Measurements from ENCODE around the gene GSTP1. TPM values are rescaled to one million over a fixed set of nuclear protein-coding genes. Genes with fewer than 3 reads are reported as not detected.

The GSTP1 gene
- total and polyA plus RNA-seq, 8 donors, result 393 to 2,840 (median 647) TPM

Small RNA genes lying within 50 kb of the gene (small RNA-seq; reads per million reads assigned to genes)
- gene AP003385.3, result 0 reads per million in 4 donors

Other genes starting within 250 kb of the GSTP1 start
- 100 to 1,000 TPM in 1 of 5 donors, 10 to 100 TPM in 4; 13.8 to 117 (median 54.8) TPM for gene POLD4, start 230.3 kb upstream of the GSTP1 start, total RNA-seq
- gene POLD4, start 230.3 kb upstream of the GSTP1 start, polyA plus RNA-seq, result 100 to 1,000 TPM; 129 to 316 (median 153) TPM
- 10 to 100 TPM in 3 of 5 donors, 1 to 10 TPM in 1, not detected in 1; 2.6 to 69.2 (median 17.8) TPM for gene CLCF1, start 210.2 kb upstream of the GSTP1 start, total RNA-seq
- 1 to 10 TPM; 2.7 to 5.4 (median 3.2) TPM for gene CLCF1, start 210.2 kb upstream of the GSTP1 start, polyA plus RNA-seq
- gene RAD9A, start 191.8 kb upstream of the GSTP1 start, total RNA-seq, result 10 to 100 TPM in 4 of 5 donors, 1 to 10 TPM in 1; 7.0 to 88.9 (median 29.5) TPM
- gene RAD9A, start 191.8 kb upstream of the GSTP1 start, polyA plus RNA-seq, result 10 to 100 TPM; 11.8 to 30.3 (median 17.0) TPM
- gene PPP1CA, start 182.0 kb upstream of the GSTP1 start, total RNA-seq, result 100 to 1,000 TPM in 2 of 5 donors, 10 to 100 TPM in 3; 28.6 to 229 (median 97.9) TPM
- gene PPP1CA, start 182.0 kb upstream of the GSTP1 start, polyA plus RNA-seq, result 100 to 1,000 TPM; 109 to 203 (median 153) TPM
- gene TBC1D10C, start 179.7 kb upstream of the GSTP1 start, total RNA-seq, result 10 to 100 TPM in 1 of 5 donors, 1 to 10 TPM in 3, under 1 TPM in 1; 0.29 to 12.0 (median 3.5) TPM
- gene TBC1D10C, start 179.7 kb upstream of the GSTP1 start, polyA plus RNA-seq, result 1 to 10 TPM; 2.8 to 6.1 (median 5.5) TPM
- 10 to 100 TPM in 3 of 5 donors, 1 to 10 TPM in 1, under 1 TPM in 1; 0.29 to 33.3 (median 15.4) TPM for gene CARNS1, start 168.1 kb upstream of the GSTP1 start, total RNA-seq
- 1 to 10 TPM in 2 of 3 donors, under 1 TPM in 1; 0.88 to 3.4 (median 2.4) TPM for gene CARNS1, start 168.1 kb upstream of the GSTP1 start, polyA plus RNA-seq
- gene RPS6KB2, start 155.3 kb upstream of the GSTP1 start, total RNA-seq, result 100 to 1,000 TPM in 2 of 5 donors, 10 to 100 TPM in 3; 29.7 to 434 (median 82.3) TPM
- 10 to 100 TPM; 49.3 to 74.1 (median 68.9) TPM for gene RPS6KB2, start 155.3 kb upstream of the GSTP1 start, polyA plus RNA-seq
- gene PTPRCAP, start 146.1 kb upstream of the GSTP1 start, total RNA-seq, result 10 to 100 TPM in 1 of 5 donors, 1 to 10 TPM in 2, not detected in 2; 1.7 to 15.2 (median 3.5) TPM
- 10 to 100 TPM in 2 of 3 donors, 1 to 10 TPM in 1; 4.5 to 25.3 (median 20.2) TPM for gene PTPRCAP, start 146.1 kb upstream of the GSTP1 start, polyA plus RNA-seq
- 100 to 1,000 TPM in 2 of 5 donors, 10 to 100 TPM in 3; 48.3 to 160 (median 82.2) TPM for gene CORO1B, start 140.3 kb upstream of the GSTP1 start, total RNA-seq
- gene CORO1B, start 140.3 kb upstream of the GSTP1 start, polyA plus RNA-seq, result 100 to 1,000 TPM in 2 of 3 donors, 10 to 100 TPM in 1; 84.4 to 125 (median 104) TPM
- gene GPR152, start 131.1 kb upstream of the GSTP1 start, total RNA-seq, result not detected
- gene GPR152, start 131.1 kb upstream of the GSTP1 start, polyA plus RNA-seq, result not detected
- gene CABP4, start 128.5 kb upstream of the GSTP1 start, total RNA-seq, result under 1 TPM in 3 of 5 donors, not detected in 2; 0.43 to 0.73 (median 0.45) TPM
- gene CABP4, start 128.5 kb upstream of the GSTP1 start, polyA plus RNA-seq, result 1 to 10 TPM in 2 of 3 donors, under 1 TPM in 1; 0.50 to 1.7 (median 1.7) TPM
- gene TMEM134, start 114.6 kb upstream of the GSTP1 start, total RNA-seq, result 100 to 1,000 TPM in 3 of 5 donors, 10 to 100 TPM in 2; 57.6 to 392 (median 174) TPM
- 100 to 1,000 TPM; 118 to 130 (median 126) TPM for gene TMEM134, start 114.6 kb upstream of the GSTP1 start, polyA plus RNA-seq
- 100 to 1,000 TPM in 1 of 5 donors, 10 to 100 TPM in 4; 36.4 to 140 (median 60.7) TPM for gene AIP, start 100.8 kb upstream of the GSTP1 start, total RNA-seq
- 10 to 100 TPM; 75.5 to 86.6 (median 84.2) TPM for gene AIP, start 100.8 kb upstream of the GSTP1 start, polyA plus RNA-seq
- gene PITPNM1, start 78.4 kb upstream of the GSTP1 start, total RNA-seq, result 100 to 1,000 TPM in 1 of 5 donors, 10 to 100 TPM in 4; 12.3 to 133 (median 42.4) TPM
- 10 to 100 TPM; 15.9 to 18.9 (median 17.3) TPM for gene PITPNM1, start 78.4 kb upstream of the GSTP1 start, polyA plus RNA-seq
- 10 to 100 TPM in 4 of 5 donors, 1 to 10 TPM in 1; 8.3 to 68.3 (median 52.7) TPM for gene CDK2AP2, start 75.7 kb upstream of the GSTP1 start, total RNA-seq
- gene CDK2AP2, start 75.7 kb upstream of the GSTP1 start, polyA plus RNA-seq, result 10 to 100 TPM; 60.9 to 95.9 (median 74.7) TPM
- not detected for gene CABP2, start 60.4 kb upstream of the GSTP1 start, total RNA-seq
- not detected for gene CABP2, start 60.4 kb upstream of the GSTP1 start, polyA plus RNA-seq
- gene NDUFV1, start 23.1 kb downstream of the GSTP1 start, total RNA-seq, result 100 to 1,000 TPM; 186 to 806 (median 497) TPM
- 100 to 1,000 TPM; 148 to 193 (median 181) TPM for gene NDUFV1, start 23.1 kb downstream of the GSTP1 start, polyA plus RNA-seq
- 100 to 1,000 TPM in 1 of 5 donors, 1 to 10 TPM in 2, not detected in 2; 4.6 to 333 (median 8.8) TPM for gene NUDT8, start 46.1 kb downstream of the GSTP1 start, total RNA-seq
- 10 to 100 TPM; 15.0 to 41.0 (median 19.5) TPM for gene NUDT8, start 46.1 kb downstream of the GSTP1 start, polyA plus RNA-seq
- not detected for gene TBX10, start 56.0 kb downstream of the GSTP1 start, total RNA-seq
- gene TBX10, start 56.0 kb downstream of the GSTP1 start, polyA plus RNA-seq, result not detected
- gene ACY3, start 66.9 kb downstream of the GSTP1 start, total RNA-seq, result 10 to 100 TPM in 1 of 5 donors, 1 to 10 TPM in 2, under 1 TPM in 1, not detected in 1; 0.45 to 17.1 (median 1.1) TPM
- 1 to 10 TPM; 7.5 to 9.1 (median 8.7) TPM for gene ACY3, start 66.9 kb downstream of the GSTP1 start, polyA plus RNA-seq
- under 1 TPM in 1 of 5 donors, not detected in 4; 0.89 TPM for gene ALDH3B2, start 90.8 kb downstream of the GSTP1 start, total RNA-seq
- 10 to 100 TPM in 1 of 3 donors, not detected in 2; 23.5 TPM for gene ALDH3B2, start 90.8 kb downstream of the GSTP1 start, polyA plus RNA-seq